Measurements from ENCODE around the gene FBXW7. TPM values are rescaled to one million over a fixed set of nuclear protein-coding genes. Genes with fewer than 3 reads are reported as not detected.

Gene FBXW7
- total and polyA plus RNA-seq, 2 donors (not counting 1 experiment from before 2014, with no cell fraction given) = 23.0 to 125 TPM

DNA sequence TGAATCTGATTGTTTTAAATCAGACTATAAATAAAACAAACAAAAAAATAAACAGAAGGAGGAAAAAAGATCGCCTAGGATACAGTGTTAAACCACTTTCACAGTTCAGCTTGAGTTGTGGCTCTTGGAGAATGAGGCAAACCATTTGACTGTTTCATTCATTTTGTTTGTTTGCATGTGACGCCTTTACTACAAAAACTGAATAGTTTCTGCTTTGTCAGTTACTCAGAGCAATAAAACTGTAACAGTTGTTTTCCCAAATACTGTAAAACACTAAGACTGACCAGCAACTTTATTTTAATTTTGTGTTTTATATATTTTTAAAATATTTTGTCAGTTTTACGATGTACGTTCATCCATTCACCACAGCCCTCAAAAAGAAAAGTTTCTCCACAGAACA is 214.5 kb downstream of the FBXW7 start:
- H3K36me3 ChIP-seq (replicated peaks in 1 of 2; ENCODE audit: control extremely low read depth in 1 of 2, control insufficient read depth in 1 of 2, extremely low read depth in 1 of 2, insufficient read depth in 2 of 2, low read length in 1 of 2) = peaks cover 18 to 30% of the 10 kb centered on the region in 2 experiments
- H3K79me2 ChIP-seq (ENCODE audit: control insufficient read depth, insufficient read depth, low read length) = no peaks in the 10 kb centered on the region
- no peak overlapping the region for H3K9ac ChIP-seq (ENCODE audit: low read length)
- no peak overlapping the region for H3K4me3 Mint-ChIP-seq
- no peak overlapping the region for H3K4me3 ChIP-seq (ENCODE audit: control extremely low read depth in 1 of 5, extremely low read depth in 1 of 5, insufficient read depth in 1 of 5, low read depth in 2 of 5, low read length in 4 of 5)
- no peaks in the 10 kb centered on the region for H3K9me3 Mint-ChIP-seq (ENCODE audit: insufficient read depth)
- H3K27ac ChIP-seq (ENCODE audit: low read length in 2 of 2) = no peak overlapping the region
- ATAC-seq (ENCODE audit: low read depth) = no peak
- H3K4me1 ChIP-seq (ENCODE audit: control insufficient read depth in 2 of 2, insufficient read depth in 2 of 2, low read length in 2 of 2) = no peaks in the 10 kb centered on the region
- H3K4me2 ChIP-seq (replicated peaks; ENCODE audit: low read depth, low read length, poor library complexity, severe bottlenecking) = no peak overlapping the region
- no peaks in the 10 kb centered on the region for H3K9me3 ChIP-seq (ENCODE audit: control extremely low read depth in 1 of 3, control insufficient read depth in 2 of 3, insufficient read depth in 1 of 3, low read length in 2 of 3)
- no peaks in the 10 kb centered on the region for H4K20me1 ChIP-seq (ENCODE audit: control insufficient read depth, insufficient read depth, low read length, poor library complexity, severe bottlenecking)
- intact Hi-C loops (cut with micrococcal nuclease) = no loop called here
- no peaks in the 10 kb centered on the region for H3K27me3 ChIP-seq (replicated peaks in 1 of 4; ENCODE audit: control extremely low read depth in 1 of 4, control insufficient read depth in 3 of 4, insufficient read depth in 4 of 4, low read length in 3 of 4)
- H3K27me3 Mint-ChIP-seq = no peaks in the 10 kb centered on the region
- ChIA-PET CTCF (no interaction called here), POLR2A (no interaction called here)
- no peaks in the 10 kb centered on the region for H3K4me1 Mint-ChIP-seq
- no CpG with 5 or more reads among the region's 4 CpGs for WGBS (ENCODE audit: insufficient coverage)
- no peak overlapping the region for H3K27ac Mint-ChIP-seq
- DNase-seq = no peak
- TF ChIP-seq, protein P1, sequence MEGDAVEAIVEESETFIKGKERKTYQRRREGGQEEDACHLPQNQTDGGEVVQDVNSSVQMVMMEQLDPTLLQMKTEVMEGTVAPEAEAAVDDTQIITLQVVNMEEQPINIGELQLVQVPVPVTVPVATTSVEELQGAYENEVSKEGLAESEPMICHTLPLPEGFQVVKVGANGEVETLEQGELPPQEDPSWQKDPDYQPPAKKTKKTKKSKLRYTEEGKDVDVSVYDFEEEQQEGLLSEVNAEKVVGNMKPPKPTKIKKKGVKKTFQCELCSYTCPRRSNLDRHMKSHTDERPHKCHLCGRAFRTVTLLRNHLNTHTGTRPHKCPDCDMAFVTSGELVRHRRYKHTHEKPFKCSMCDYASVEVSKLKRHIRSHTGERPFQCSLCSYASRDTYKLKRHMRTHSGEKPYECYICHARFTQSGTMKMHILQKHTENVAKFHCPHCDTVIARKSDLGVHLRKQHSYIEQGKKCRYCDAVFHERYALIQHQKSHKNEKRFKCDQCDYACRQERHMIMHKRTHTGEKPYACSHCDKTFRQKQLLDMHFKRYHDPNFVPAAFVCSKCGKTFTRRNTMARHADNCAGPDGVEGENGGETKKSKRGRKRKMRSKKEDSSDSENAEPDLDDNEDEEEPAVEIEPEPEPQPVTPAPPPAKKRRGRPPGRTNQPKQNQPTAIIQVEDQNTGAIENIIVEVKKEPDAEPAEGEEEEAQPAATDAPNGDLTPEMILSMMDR (IDR thresholded peaks at IDR 0.05) = no peak
- TF ChIP-seq EZH2 (IDR thresholded peaks at IDR 0.05; ENCODE audit: borderline replicate concordance, insufficient read depth, low read depth, low read length, poor library complexity, severe bottlenecking) = no peak
- no peak overlapping the region for H2AFZ ChIP-seq (ENCODE audit: insufficient read depth, low read depth, low read length, poor library complexity, severe bottlenecking)

DNA sequence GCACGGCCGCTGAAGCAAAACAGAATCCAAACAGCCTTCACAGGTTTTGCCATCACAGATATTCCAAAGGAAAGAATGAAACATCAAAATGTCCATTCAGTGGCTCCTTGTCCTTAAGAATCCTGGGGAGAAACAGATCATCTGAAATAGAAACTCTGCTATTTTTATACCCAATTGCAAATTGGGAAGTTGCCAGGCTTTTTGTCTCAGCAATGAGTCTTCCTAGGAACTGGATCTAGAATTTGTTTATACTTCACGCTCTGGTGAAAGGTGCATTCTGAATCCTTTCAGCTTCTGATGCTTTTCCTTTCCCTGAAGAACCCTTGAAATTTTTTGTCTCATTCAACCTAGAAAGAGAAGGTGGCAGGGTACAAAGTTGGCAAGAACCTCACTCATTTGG is 218.9 kb downstream of the FBXW7 start:
- ChIA-PET POLR2A (no interaction called here), CTCF (interaction anchor here (0.7 kb wide), 1 partner anchor 100 kb away, joined by 4 read pairs; no protein-coding TSS in a partner anchor)
- H3K79me2 ChIP-seq (ENCODE audit: control insufficient read depth, insufficient read depth, low read length) = no peaks in the 10 kb centered on the region
- ATAC-seq (ENCODE audit: low read depth) (no peak), DNase-seq (no peak)
- Mint-ChIP-seq H3K27ac (no peak overlapping the region), H3K27me3 (no peaks in the 10 kb centered on the region), H3K4me3 (no peak overlapping the region), H3K4me1 (no peaks in the 10 kb centered on the region), H3K9me3 (ENCODE audit: insufficient read depth) (no peaks in the 10 kb centered on the region)
- no peak overlapping the region for H3K4me2 ChIP-seq (replicated peaks; ENCODE audit: low read depth, low read length, poor library complexity, severe bottlenecking)
- H4K20me1 ChIP-seq (ENCODE audit: control insufficient read depth, insufficient read depth, low read length, poor library complexity, severe bottlenecking) = no peaks in the 10 kb centered on the region
- no peak overlapping the region for H3K9ac ChIP-seq (ENCODE audit: low read length)
- TF ChIP-seq, protein P1 (IDR thresholded peaks at IDR 0.05) = no peak
- no peak for TF ChIP-seq EZH2 (IDR thresholded peaks at IDR 0.05; ENCODE audit: borderline replicate concordance, insufficient read depth, low read depth, low read length, poor library complexity, severe bottlenecking)
- no peak overlapping the region for H3K27ac ChIP-seq (ENCODE audit: low read length in 2 of 2)
- no peak overlapping the region for H3K4me3 ChIP-seq (ENCODE audit: control extremely low read depth in 1 of 5, extremely low read depth in 1 of 5, insufficient read depth in 1 of 5, low read depth in 2 of 5, low read length in 4 of 5)
- no peak overlapping the region for H2AFZ ChIP-seq (ENCODE audit: insufficient read depth, low read depth, low read length, poor library complexity, severe bottlenecking)
- no CpG with 5 or more reads among the region's 3 CpGs for WGBS (ENCODE audit: insufficient coverage)
- H3K27me3 ChIP-seq (replicated peaks in 1 of 4; ENCODE audit: control extremely low read depth in 1 of 4, control insufficient read depth in 3 of 4, insufficient read depth in 4 of 4, low read length in 3 of 4) = no peaks in the 10 kb centered on the region
- no peaks in the 10 kb centered on the region for H3K9me3 ChIP-seq (ENCODE audit: control extremely low read depth in 1 of 3, control insufficient read depth in 2 of 3, insufficient read depth in 1 of 3, low read length in 2 of 3)
- H3K4me1 ChIP-seq (ENCODE audit: control insufficient read depth in 2 of 2, insufficient read depth in 2 of 2, low read length in 2 of 2) = no peaks in the 10 kb centered on the region
- H3K36me3 ChIP-seq (replicated peaks in 1 of 2; ENCODE audit: control extremely low read depth in 1 of 2, control insufficient read depth in 1 of 2, extremely low read depth in 1 of 2, insufficient read depth in 2 of 2, low read length in 1 of 2) = peaks cover 4 to 7% of the 10 kb centered on the region in 2 experiments
- intact Hi-C loops (cut with micrococcal nuclease) = no loop called here
